Renal pelvis (tissue), 4 donors: Measurements from ENCODE around the gene GAS6. TPM values are rescaled to one million over a fixed set of nuclear protein-coding genes. Genes with fewer than 3 reads are reported as not detected.
"Not testable (repeated sequence)": the region's sequence is repeated elsewhere in the genome, so short reads cannot be mapped to it uniquely, and the experiment has no call there.

Source experiments
- DNase-seq: peaks from one replicate; pipeline ENCODE4 v3.0.0-alpha.2; 2013
- polyA plus RNA-seq, 3 donors: library from polyadenylated mRNA; unstranded; fragments of 120-200 nt; gene quantifications; one replicate each; pipeline ENCODE4 v1.2.1, GENCODE V29; 2013; ENCODE audit not compliant: insufficient read length in 3 of 3

Gene GAS6
- polyA plus RNA-seq, 3 donors: 28.5 to 32.7 (median 30.4) TPM

DNA sequence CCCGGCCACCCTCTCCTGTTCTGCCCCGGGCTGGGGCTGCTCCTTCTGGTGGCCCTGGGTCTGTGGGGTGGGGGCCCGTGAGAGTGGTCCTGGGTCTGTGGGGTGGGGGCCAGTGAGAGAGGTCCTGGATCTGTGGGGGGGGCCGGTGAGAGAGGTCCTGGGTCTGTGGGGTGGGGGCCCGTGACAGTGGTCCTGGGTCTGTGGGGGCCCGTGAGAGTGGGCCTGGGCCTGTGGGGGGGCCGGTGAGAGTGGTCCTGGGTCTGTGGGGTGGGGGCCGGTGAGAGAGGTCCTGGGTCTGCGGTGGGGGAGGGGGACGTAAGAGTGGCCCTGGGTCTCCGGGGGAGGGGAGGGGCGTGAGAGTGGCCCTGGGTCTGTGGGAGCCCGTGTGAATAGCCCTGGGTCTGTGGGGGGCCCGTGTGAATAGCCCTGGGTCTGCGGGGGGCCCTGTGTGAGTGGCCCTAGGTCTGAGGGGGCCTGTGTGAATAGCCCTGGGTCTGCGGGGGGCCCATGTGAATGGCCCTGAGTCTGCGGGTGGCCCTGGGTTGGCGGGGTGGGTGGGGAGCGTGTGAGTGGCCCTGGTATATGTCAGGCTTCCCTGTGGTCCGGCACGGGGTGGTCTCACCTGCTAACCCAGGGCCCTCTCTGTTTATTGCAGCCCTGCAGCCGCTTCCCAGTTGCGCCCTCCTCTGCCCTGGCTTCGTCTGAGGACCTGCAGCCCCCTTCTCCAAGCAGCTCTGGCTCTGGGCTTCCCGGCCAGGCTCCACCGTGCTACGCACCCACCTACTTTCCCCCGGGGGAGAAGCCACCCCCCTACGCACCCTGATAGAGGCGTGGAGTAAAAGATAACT is 52.6 kb downstream of the GAS6 start:
- no peak for DNase-seq

GRCh38 chr13:113810640-113811039 is 53.2 kb downstream of the GAS6 start:
- no peak for DNase-seq

GRCh38 chr13:113809934-113810333 is 53.9 kb downstream of the GAS6 start:
- DNase-seq: no peak

DNA sequence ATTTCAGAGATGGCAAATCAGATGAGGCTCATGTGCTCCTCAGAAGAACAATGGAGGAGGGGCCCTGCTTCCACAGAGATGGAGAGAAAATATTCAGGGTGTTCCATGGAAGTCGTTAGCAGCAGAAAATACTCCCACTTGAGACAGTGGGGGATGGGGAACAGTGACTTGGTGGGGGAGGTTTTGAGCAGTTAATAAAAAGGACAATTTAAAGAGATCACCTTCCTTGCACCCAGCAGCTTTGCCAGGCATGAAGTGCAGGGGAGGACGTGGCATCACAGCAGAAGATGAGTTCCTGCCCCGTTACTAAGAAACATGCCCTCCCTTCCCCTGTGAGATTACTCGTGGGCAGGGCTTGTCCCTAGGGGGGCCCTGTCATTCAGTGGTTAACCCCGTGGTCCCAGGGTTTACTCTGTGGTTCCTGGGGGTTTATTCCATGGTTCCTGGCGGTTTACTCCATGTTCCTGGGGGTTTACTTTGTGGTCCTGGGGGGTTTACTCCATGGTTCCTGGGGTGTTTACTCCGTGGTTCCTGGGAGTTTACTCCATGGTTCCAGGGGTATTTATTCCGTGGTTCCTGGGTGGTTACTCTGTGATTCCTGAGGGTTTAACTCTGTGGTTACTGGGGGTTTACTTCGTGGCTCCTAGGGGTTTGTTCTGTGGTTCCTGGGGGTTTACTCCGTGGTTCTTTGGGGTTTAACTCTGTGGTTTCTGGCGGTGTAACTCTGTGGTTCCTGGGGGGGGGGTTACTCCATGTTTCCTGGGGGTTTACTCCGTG is 55.6 kb downstream of the GAS6 start:
- DNase-seq: no peak

- DNase-seq: no peak
Measured at GRCh38 chr13:113806526-113806925, 57.4 kb downstream of the GAS6 start.

- no peak for DNase-seq
Measured at GRCh38 chr13:113806104-113806471, 57.8 kb downstream of the GAS6 start.

- DNase-seq: no peak
Measured at GRCh38 chr13:113805431-113806103, 58.3 kb downstream of the GAS6 start.

DNA sequence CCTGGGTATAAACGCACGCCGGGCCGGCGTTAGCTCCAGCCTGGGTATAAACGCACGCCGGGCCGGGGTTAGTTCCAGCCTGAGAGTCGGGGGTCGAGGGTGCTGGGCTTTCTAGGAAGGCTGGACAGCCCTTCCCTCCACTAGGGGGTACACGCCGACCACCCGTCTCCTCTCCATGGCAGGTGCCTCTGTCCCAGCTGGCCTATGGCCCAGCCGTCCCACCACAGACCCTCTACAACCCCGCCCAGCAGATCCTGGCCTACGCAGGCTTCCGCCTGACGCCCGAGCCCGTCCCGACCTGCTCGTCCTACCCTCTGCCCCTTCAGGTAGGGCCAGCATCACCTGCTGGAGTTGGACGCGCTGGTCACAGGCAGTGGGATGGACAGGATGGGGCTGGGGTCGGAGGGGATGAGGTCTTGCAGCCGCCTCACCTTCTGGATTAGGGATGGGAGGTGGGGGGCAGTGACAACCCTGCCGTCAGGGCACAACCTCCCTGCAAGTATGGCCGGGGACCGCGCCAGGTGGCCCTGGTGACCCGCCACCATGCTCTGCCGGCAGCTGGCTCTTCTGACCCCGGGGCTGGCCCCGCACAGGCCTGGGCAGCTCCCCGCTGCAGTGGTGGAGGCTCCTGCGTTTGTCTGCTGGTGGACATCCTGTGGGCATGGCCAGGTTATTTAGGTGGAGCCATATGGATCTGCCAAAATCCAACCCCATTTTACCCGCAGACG is 59.0 kb downstream of the GAS6 start:
- no peak for DNase-seq

DNA sequence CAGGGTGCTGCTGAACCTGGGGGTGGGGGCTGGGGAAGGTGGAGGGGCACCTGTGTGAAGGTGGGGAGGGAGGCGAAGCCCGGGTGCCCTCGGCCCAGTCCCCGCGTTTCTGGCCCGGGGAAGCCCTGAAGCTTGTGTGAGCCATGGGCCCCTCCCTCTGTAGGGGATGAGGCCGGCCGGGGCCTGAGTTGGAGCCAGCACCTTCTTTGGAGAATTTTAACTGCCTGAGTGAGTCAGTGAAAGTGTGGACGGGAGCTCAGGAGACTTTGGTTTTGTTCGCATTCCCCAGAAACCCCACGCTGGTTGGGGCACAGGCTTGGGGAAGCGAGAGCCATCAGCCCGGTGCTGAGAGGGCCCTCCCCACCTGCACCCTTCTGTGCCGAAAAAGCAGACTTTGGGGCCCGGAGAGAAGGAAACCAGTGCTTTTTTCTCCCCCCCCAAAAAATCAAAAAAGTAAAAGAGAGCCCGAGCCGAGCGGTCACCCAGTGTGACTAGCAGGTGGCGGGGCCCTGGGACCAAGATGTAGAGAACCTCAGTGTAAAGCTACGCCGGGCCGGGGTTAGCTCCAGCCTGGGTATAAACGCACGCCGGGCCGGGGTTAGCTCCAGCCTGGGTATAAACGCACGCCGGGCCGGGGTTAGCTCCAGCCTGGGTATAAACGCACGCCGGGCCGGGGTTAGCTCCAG is 59.7 kb downstream of the GAS6 start:
- no peak for DNase-seq

GRCh38 chr13:113803409-113804016 is 60.4 kb downstream of the GAS6 start:
- no peak for DNase-seq

DNA sequence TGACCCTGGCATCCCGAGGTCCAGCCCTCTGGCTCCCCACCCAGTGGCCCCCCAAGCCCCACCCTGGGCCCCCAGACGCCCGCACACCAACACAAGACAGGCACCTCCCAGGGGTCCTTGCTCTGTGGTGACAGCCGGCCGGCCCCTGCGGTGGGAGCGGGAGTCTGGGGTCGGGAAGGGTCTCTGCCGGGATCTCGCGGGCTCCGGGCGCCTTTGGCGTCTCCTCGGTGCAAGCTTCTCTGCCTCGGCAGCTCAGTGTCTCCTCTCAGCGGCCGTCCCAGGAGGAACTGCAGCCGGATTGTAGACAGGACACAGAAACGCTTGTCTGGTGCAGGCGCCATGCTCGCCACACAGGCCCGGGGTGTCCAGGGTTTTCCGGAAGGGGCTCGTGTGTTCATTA is 61.1 kb downstream of the GAS6 start:
- DNase-seq: no peak

- DNase-seq: peak; percentile 68
Measured at GRCh38 chr13:113802090-113802531, 61.8 kb downstream of the GAS6 start.

DNA sequence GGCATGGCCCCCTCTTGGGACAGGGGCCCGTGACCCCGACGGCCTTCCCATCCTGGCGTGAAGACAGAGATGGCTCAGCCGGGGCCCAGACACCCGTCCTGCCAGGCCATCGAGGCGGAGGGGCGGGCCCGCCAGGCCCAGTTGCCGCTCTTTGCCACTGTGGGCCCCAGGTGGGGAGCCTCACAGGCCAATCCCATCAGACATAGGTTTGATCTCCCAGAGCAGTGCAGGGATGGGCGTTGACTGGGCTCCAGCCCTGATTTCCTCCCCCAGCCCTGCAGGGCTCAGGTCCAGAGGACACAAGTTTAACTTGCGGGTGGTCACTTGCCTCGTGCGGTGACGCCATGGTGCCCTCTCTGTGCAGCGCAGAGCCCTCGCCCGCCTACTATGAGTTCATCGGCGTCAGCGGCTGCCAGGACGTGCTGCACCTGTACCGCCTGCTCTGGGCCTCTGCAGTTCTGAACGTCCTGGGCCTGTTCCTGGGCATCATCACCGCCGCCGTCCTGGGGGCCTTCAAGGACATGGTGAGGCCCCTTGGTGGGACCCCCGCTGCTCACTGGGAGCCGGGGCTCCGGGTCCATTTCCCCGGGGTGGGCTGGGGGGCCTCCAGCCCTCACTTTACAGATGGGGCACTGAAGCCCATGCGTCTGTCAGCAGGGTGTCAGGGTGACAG is 62.5 kb downstream of the GAS6 start:
- DNase-seq: no peak

GRCh38 chr13:113800576-113800926 is 63.3 kb downstream of the GAS6 start:
- no peak for DNase-seq

GRCh38 chr13:113798200-113798811 is 65.6 kb downstream of the GAS6 start:
- DNase-seq: no peak

GRCh38 chr13:113796964-113797676 is 66.8 kb downstream of the GAS6 start:
- no peak for DNase-seq

GRCh38 chr13:113796211-113796963 is 67.5 kb downstream of the GAS6 start:
- no peak for DNase-seq

- not testable (repeated sequence) for DNase-seq
Measured at GRCh38 chr13:113795362-113795761, 68.5 kb downstream of the GAS6 start.
